K562 (cell line): Measurements from ENCODE around the gene RNF215. TPM values are rescaled to one million over a fixed set of nuclear protein-coding genes. Genes with fewer than 3 reads are reported as not detected.
A peak's percentile ranks its signal among the peaks of the same experiment; 100 is the strongest.

ENCODE experiments used
- BCOR ChIP-seq: fragments of 450-650 bp; IDR thresholded peaks from 2 replicates; pipeline ENCODE4 v1.6.1; 2016
- BDP1 ChIP-seq: IDR thresholded peaks from 3 replicates; pipeline ENCODE4 v1.6.1; 2011; ENCODE audit not compliant: insufficient read length, insufficient read depth
- DIDO1 ChIP-seq: fragments of 450-650 bp; IDR thresholded peaks from 2 replicates; pipeline ENCODE4 v1.6.1; 2016; ENCODE audit warnings: low read depth, missing biosample characterization, missing genetic modification characterization
- GTF2A2 ChIP-seq: IDR thresholded peaks from 2 replicates; pipeline ENCODE4 v1.6.1; 2016; ENCODE audit warnings: mild to moderate bottlenecking, missing genetic modification characterization, missing compliant biosample characterization
- HEY1 ChIP-seq: fragments of 250-450 bp; sonication (Bioruptor Pico); IDR thresholded peaks from 2 replicates; pipeline ENCODE4 v1.5.0; 2020; ENCODE audit warnings: mild to moderate bottlenecking, moderate library complexity, borderline replicate concordance
- HNRNPH1 ChIP-seq: fragments of 200-400 bp; formaldehyde crosslinking; optimal IDR thresholded peaks from 2 replicates; pipeline ENCODE3; 2017; ENCODE audit warnings: low read depth, mild to moderate bottlenecking, low read length, moderate library complexity
- KLF10 ChIP-seq: fragments of 250-450 bp; sonication (Bioruptor Pico); IDR thresholded peaks from 2 replicates; pipeline ENCODE4 v1.6.1; 2021; ENCODE audit warnings: matching md5 sums
- MTA3 ChIP-seq: fragments of 450-650 bp; formaldehyde crosslinking; IDR thresholded peaks from 2 replicates; pipeline ENCODE4 v1.6.1; 2017; ENCODE audit warnings: mild to moderate bottlenecking, borderline replicate concordance
- NR2C2 ChIP-seq, 2 experiments: fragments of 200-800 bp in 1 of 2; sonication (Bioruptor generic) in 1 of 2; sonication (generic) in 1 of 2; formaldehyde crosslinking in 1 of 2; IDR thresholded peaks; 2 replicates each; pipeline versions ENCODE4 v1.6.1 to v1.8.0; 2016 to 2022; ENCODE audit warnings: mild to moderate bottlenecking in 1 of 2, missing compliant biosample characterization in 1 of 2, missing genetic modification characterization in 1 of 2, missing genetic modification reagents in 1 of 2
- POLR3G ChIP-seq: IDR thresholded peaks from 2 replicates; pipeline ENCODE4 v1.6.1; 2011; ENCODE audit not compliant: insufficient read length, insufficient replicate concordance; ENCODE audit errors: extremely low read depth
- PTBP1 ChIP-seq: fragments of 200-400 bp; formaldehyde crosslinking; IDR thresholded peaks from 2 replicates; pipeline ENCODE4 v1.6.1; 2017; ENCODE audit warnings: low read depth, low read length
- RAD21 ChIP-seq, 2 experiments: fragments of 250-450 bp in 1 of 2; fragments of 450-650 bp in 1 of 2; sonication (Bioruptor Pico) in 1 of 2; formaldehyde crosslinking in 1 of 2; IDR thresholded peaks in 1 of 2; conservative IDR thresholded peaks in 1 of 2; 2 replicates each; pipeline versions ENCODE4 v1.4.0 to v1.8.0; 2020 to 2022; ENCODE audit warnings: mild to moderate bottlenecking in 2 of 2, moderate library complexity in 1 of 2
- SETDB1 ChIP-seq: IDR thresholded peaks from one replicate; pipeline ENCODE4 v1.6.1; 2012; ENCODE audit warnings: low read length, control low read depth, inconsistent platforms
- SMARCA5 ChIP-seq: fragments of 450-650 bp; IDR thresholded peaks from 2 replicates; pipeline ENCODE4 v1.6.1; 2016
- SRSF3 ChIP-seq: fragments of 200-400 bp; formaldehyde crosslinking; IDR thresholded peaks from 2 replicates; pipeline ENCODE4 v1.6.1; 2016; ENCODE audit warnings: mild to moderate bottlenecking, low read length, moderate library complexity; ENCODE audit not compliant: insufficient read depth
- SRSF7 ChIP-seq: fragments of 200-400 bp; formaldehyde crosslinking; optimal IDR thresholded peaks from 2 replicates; pipeline ENCODE3; 2017; ENCODE audit warnings: mild to moderate bottlenecking, low read depth, low read length
- STAG1 ChIP-seq: sonication (generic); formaldehyde crosslinking; IDR thresholded peaks from 2 replicates; pipeline ENCODE4 v1.5.0; 2020; ENCODE audit warnings: missing genetic modification reagents, borderline replicate concordance
- ZBED1 ChIP-seq: IDR thresholded peaks from 2 replicates; pipeline ENCODE4 v1.6.1; 2014
- ZNF12 ChIP-seq: sonication (generic); formaldehyde crosslinking; IDR thresholded peaks from 2 replicates; pipeline ENCODE4 v1.4.0; 2020; ENCODE audit warnings: mild to moderate bottlenecking, missing genetic modification reagents
- ZNF134 ChIP-seq: fragments of 250-450 bp; sonication (Bioruptor Pico); conservative IDR thresholded peaks from 2 replicates; pipeline ENCODE4 v1.4.0; 2020
- ZNF280B ChIP-seq: fragments of 250-450 bp; sonication (Bioruptor Pico); IDR thresholded peaks from 2 replicates; pipeline ENCODE4 v1.5.1; 2021; ENCODE audit warnings: mild to moderate bottlenecking
- polyA plus RNA-seq, 8 experiments: library from polyadenylated mRNA; depleted of rRNA in 4 of 8; stranded (reverse) in 5 of 8; unstranded in 3 of 8; fragments of >200 nt; fragmentation: Nextera tagmentation in 2 of 8; fragmentation: Illumina TruSeq in 1 of 8; extraction: Ambion mirVana in 2 of 8; extraction: Trizol in 1 of 8; gene quantifications; 2 replicates each; pipeline versions ENCODE4 v1.2.1 to v1.2.3, GENCODE V29; 2011 to 2014; ENCODE audit warnings: inconsistent platforms in 1 of 8, missing spikeins in 1 of 8
- total RNA-seq, 7 experiments: library from RNA; depleted of rRNA in 6 of 7; stranded (reverse); fragments of >200 nt in 6 of 7; fragmentation: Illumina TruSeq in 2 of 7; extraction: Trizol in 2 of 7; gene quantifications; 2 replicates each; pipeline versions ENCODE4 v1.2.1 to v1.2.3, GENCODE V29; 2011 to 2021; ENCODE audit warnings: low replicate concordance in 1 of 7
- TF ChIP-seq, protein P1 (sequence below): fragments of 250-450 bp; sonication (Bioruptor Pico); IDR thresholded peaks from 2 replicates; pipeline ENCODE4 v1.4.0; 2020

The RNF215 gene
- total and polyA plus RNA-seq, 9 of the 15 experiments (the other 6 are each of a cell fraction or from before 2014, with no cell fraction given), result 0.08 to 9.8 (median 2.7) TPM

DNA sequence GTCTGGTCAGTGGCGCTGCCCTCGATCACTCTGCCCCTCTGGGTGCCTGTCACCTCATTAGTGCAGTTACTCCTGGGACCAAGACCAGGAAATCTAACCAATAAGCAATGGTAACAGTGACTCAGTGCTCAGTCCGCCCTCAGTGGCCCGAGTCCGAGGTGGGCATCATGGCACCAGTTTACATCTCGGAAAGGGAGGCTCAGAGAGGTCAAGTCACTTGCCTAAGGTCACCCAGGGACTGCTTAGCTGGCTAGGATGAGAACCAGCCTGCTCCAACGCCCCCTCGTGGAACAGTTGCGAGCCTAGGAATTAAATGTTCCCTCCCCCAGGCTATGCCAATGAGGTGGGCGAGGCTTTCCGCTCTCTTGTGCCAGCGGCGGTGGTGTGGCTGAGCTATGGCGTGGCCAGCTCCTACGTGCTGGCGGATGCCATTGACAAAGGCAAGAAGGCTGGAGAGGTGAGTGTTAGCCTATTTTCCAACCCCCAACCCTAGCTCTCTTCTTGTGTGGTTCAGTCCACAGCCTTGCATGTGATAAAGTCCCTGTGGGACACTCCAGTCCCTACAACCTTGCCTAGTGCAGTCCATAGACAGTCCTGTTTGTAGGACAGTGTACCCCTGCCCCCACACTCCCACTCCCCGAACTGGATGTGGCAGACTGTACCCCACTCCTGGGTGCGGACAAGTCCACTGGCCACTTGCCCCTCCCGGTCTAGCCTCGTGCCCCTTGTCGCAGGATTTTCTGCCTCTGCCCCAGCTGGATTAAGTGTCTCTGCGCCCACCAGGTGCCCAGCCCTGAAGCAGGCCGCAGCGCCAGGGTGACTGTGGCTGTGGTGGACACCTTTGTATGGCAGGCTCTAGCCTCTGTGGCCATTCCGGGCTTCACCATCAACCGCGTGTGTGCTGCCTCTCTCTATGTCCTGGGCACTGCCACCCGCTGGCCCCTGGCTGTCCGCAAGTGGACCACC lies 39.5 kb upstream of the RNF215 start (continued):
- TF ChIP-seq HEY1 (no peak), ZBED1 (no peak), DIDO1 (tag) (no peak), ZNF280B (CRISPR knock-in tag) (no peak), SMARCA5 (peak; percentile 89), ZNF12 (no peak), BCOR (peak; percentile 90), PTBP1 (0 out of 2 replicates have a peak, but pooled peaks have one; percentile 61), NR2C2 (CRISPR knock-in tag; IDR thresholded peaks at IDR 0.05) (no peak), NR2C2 (tag; IDR thresholded peaks at IDR 0.05) (0 out of 2 replicates have a peak, but pooled peaks have one; percentile 33), POLR3G (no peak), KLF10 (CRISPR knock-in tag) (no peak), GTF2A2 (tag) (no peak), SETDB1 (no peak), MTA3 (0 out of 2 replicates have a peak, but pooled peaks have one; percentile 16), HNRNPH1 (no peak), SRSF3 (no peak), RAD21 (CRISPR knock-in tag; conservative IDR thresholded peaks at IDR 0.05 in 1 of 2, IDR thresholded peaks at IDR 0.05 in 1 of 2) (peak; percentile 17 to 52; a peak in 2 of 4 replicates), STAG1 (CRISPR knock-in tag) (no peak), BDP1 (no peak), SRSF7 (no peak), ZNF134 (CRISPR knock-in tag) (no peak)
- TF ChIP-seq, protein P1, sequence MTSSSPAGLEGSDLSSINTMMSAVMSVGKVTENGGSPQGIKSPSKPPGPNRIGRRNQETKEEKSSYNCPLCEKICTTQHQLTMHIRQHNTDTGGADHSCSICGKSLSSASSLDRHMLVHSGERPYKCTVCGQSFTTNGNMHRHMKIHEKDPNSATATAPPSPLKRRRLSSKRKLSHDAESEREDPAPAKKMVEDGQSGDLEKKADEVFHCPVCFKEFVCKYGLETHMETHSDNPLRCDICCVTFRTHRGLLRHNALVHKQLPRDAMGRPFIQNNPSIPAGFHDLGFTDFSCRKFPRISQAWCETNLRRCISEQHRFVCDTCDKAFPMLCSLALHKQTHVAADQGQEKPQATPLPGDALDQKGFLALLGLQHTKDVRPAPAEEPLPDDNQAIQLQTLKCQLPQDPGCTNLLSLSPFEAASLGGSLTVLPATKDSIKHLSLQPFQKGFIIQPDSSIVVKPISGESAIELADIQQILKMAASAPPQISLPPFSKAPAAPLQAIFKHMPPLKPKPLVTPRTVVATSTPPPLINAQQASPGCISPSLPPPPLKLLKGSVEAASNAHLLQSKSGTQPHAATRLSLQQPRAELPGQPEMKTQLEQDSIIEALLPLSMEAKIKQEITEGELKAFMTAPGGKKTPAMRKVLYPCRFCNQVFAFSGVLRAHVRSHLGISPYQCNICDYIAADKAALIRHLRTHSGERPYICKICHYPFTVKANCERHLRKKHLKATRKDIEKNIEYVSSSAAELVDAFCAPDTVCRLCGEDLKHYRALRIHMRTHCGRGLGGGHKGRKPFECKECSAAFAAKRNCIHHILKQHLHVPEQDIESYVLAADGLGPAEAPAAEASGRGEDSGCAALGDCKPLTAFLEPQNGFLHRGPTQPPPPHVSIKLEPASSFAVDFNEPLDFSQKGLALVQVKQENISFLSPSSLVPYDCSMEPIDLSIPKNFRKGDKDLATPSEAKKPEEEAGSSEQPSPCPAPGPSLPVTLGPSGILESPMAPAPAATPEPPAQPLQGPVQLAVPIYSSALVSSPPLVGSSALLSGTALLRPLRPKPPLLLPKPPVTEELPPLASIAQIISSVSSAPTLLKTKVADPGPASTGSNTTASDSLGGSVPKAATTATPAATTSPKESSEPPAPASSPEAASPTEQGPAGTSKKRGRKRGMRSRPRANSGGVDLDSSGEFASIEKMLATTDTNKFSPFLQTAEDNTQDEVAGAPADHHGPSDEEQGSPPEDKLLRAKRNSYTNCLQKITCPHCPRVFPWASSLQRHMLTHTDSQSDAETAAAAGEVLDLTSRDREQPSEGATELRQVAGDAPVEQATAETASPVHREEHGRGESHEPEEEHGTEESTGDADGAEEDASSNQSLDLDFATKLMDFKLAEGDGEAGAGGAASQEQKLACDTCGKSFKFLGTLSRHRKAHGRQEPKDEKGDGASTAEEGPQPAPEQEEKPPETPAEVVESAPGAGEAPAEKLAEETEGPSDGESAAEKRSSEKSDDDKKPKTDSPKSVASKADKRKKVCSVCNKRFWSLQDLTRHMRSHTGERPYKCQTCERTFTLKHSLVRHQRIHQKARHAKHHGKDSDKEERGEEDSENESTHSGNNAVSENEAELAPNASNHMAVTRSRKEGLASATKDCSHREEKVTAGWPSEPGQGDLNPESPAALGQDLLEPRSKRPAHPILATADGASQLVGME (CRISPR knock-in tag), result no peak
